ENCODE results near the gene WFIKKN2.

GRCh38 chr17:50890675-50891516 is 55.5 kb downstream of the WFIKKN2 start:
- TF ChIP-seq TCF12 (IDR thresholded peaks at IDR 0.05; ENCODE audit: low read depth): no peak
- TF ChIP-seq NFIC (IDR thresholded peaks at IDR 0.05): no peak
- TF ChIP-seq REST (IDR thresholded peaks at IDR 0.05; ENCODE audit: low read depth): no peak
- no peak for TF ChIP-seq TAF1 (IDR thresholded peaks at IDR 0.05; ENCODE audit: low read depth)
- no peak for TF ChIP-seq CREB1 (IDR thresholded peaks at IDR 0.05; ENCODE audit: low read depth)
- no peak for TF ChIP-seq FOXM1 (IDR thresholded peaks at IDR 0.05; ENCODE audit: borderline replicate concordance, low read depth)
- no peak for TF ChIP-seq USF1 (IDR thresholded peaks at IDR 0.05)
- no peak for TF ChIP-seq YY1 (IDR thresholded peaks at IDR 0.05; ENCODE audit: low read depth)
- TF ChIP-seq MAX (IDR thresholded peaks at IDR 0.05): no peak
- TF ChIP-seq EGR1 (IDR thresholded peaks at IDR 0.05): no peak
